ENCODE data around the gene GMCL2.
A peak's percentile ranks its signal among the peaks of the same experiment; 100 is the strongest.
"Not testable (repeated sequence)": the region's sequence is repeated elsewhere in the genome, so short reads cannot be mapped to it uniquely, and the experiment has no call there.

Gene GMCL2

GRCh38 chr5:178187014-178187413 is at the start of gene GMCL2:
GMCL2 (minus strand) TSS chr5:178187371; CDS start chr5:178187299, 72 bp downstream.
- DNase-seq = no peak

- no peak for DNase-seq
These were observed 49.5 kb upstream of the GMCL2 start for GRCh38 chr5:178236679-178237078.

GRCh38 chr5:178236126-178236525 is 49.0 kb upstream of the GMCL2 start:
- no peak for DNase-seq

- no peak for DNase-seq
These were observed 48.4 kb upstream of the GMCL2 start for GRCh38 chr5:178235588-178235974.

- peak; percentile 76 for DNase-seq
These were observed 47.8 kb upstream of the GMCL2 start for GRCh38 chr5:178234750-178235587.

GRCh38 chr5:178234121-178234749 is 47.1 kb upstream of the GMCL2 start:
- no peak for DNase-seq

GRCh38 chr5:178232920-178233429 is 45.8 kb upstream of the GMCL2 start:
- no peak for DNase-seq

- peak; percentile 72 for DNase-seq
These were observed 45.2 kb upstream of the GMCL2 start, which contains the start of gene PHYKPL for GRCh38 chr5:178232124-178232919. PHYKPL (minus strand) TSS chr5:178232802; CDS start chr5:178232550, 252 bp downstream.

- DNase-seq = no peak
These were observed 44.5 kb upstream of the GMCL2 start for GRCh38 chr5:178231539-178232123.

GRCh38 chr5:178230879-178231538 is 43.8 kb upstream of the GMCL2 start:
- DNase-seq = no peak

- DNase-seq = no peak
These were observed 42.7 kb upstream of the GMCL2 start for GRCh38 chr5:178229861-178230260.

GRCh38 chr5:178229111-178229510 is 41.9 kb upstream of the GMCL2 start:
- not testable (repeated sequence) for DNase-seq

GRCh38 chr5:178228609-178229008 is 41.4 kb upstream of the GMCL2 start:
- no peak for DNase-seq

- no peak for DNase-seq
These were observed 40.8 kb upstream of the GMCL2 start for GRCh38 chr5:178227929-178228328.

GRCh38 chr5:178227138-178227659 is 40.0 kb upstream of the GMCL2 start:
- DNase-seq = no peak

- no peak for DNase-seq
These were observed 38.0 kb upstream of the GMCL2 start for GRCh38 chr5:178225174-178225573.

- DNase-seq = no peak
These were observed 37.2 kb upstream of the GMCL2 start for GRCh38 chr5:178224403-178224802.

GRCh38 chr5:178223828-178224335 is 36.7 kb upstream of the GMCL2 start:
- DNase-seq = no peak

GRCh38 chr5:178223196-178223773 is 36.1 kb upstream of the GMCL2 start:
- DNase-seq = no peak

GRCh38 chr5:178222292-178222691 is 35.1 kb upstream of the GMCL2 start:
- no peak for DNase-seq

GRCh38 chr5:178221853-178222252 is 34.7 kb upstream of the GMCL2 start:
- DNase-seq = no peak

All from GDM1 (cell line).